ENCODE results near the gene LPA. TPM values are rescaled to one million over a fixed set of nuclear protein-coding genes. Genes with fewer than 3 reads are reported as not detected.

LPA gene
- total RNA-seq, 1 experiment from 2014 or later, result 0.13 TPM

DNA sequence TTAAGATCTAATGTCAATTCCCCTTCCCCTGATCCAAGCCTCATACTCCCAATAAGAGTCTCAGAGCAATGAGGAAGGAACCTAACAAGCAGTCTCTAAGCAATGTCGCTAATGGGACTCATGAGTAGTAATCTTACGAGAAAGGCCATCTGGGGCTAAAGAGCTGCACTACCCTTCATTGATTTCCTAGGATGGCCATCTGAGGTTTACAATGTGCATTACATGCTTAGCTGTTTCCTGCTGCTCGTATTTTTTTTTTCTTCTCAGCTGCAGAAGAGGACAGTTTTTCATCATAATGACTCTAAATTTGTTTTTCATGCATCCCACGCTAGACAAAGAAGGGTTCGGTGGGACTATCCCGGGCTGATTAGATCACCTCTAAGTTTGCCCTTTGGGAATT lies 119.3 kb downstream of the LPA start:
- Histone ChIP-seq H3K4me2 (ENCODE audit: insufficient read depth, insufficient read length, low read length) (no peak overlapping the region), H3K4me1 (ENCODE audit: insufficient read depth, low read length) (no peaks in the 10 kb centered on the region), H3K23me2 (ENCODE audit: insufficient read length, low read depth, low read length, poor library complexity, severe bottlenecking) (no peaks in the 10 kb centered on the region), H3T11ph (ENCODE audit: low read length) (no peak overlapping the region), H4K8ac (replicated peaks; ENCODE audit: insufficient read length, low read depth, low read length) (no peak overlapping the region), H4K91ac (ENCODE audit: insufficient read length, low read depth, low read length) (no peak overlapping the region), H2BK20ac (ENCODE audit: low read depth, low read length, poor library complexity, severe bottlenecking) (no peak overlapping the region), H3K9me3 (ENCODE audit: control insufficient read depth, low read depth, low read length) (no peaks in the 10 kb centered on the region), H3K18ac (ENCODE audit: insufficient read length, low read depth, low read length) (no peak overlapping the region), H3K4ac (ENCODE audit: low read depth, low read length) (no peak overlapping the region), H3K79me1 (ENCODE audit: insufficient read depth, low read depth, low read length, poor library complexity, severe bottlenecking) (no peaks in the 10 kb centered on the region), H3K9ac (ENCODE audit: extremely low read depth, insufficient read length, low read length) (no peak overlapping the region), H3K27ac (ENCODE audit: insufficient read length, low read depth, low read length) (no peak overlapping the region), H4K20me1 (ENCODE audit: control insufficient read depth, insufficient read depth, insufficient read length) (no peaks in the 10 kb centered on the region), H3K14ac (ENCODE audit: insufficient read depth, low read length) (no peak overlapping the region), H2BK120ac (ENCODE audit: low read depth, low read length, poor library complexity, severe bottlenecking) (no peak overlapping the region), H3K27me3 (ENCODE audit: insufficient read depth, low read length) (no peaks in the 10 kb centered on the region), H3K23ac (ENCODE audit: insufficient read length, low read depth, low read length) (no peak overlapping the region), H3K79me2 (ENCODE audit: insufficient read depth, low read length) (no peaks in the 10 kb centered on the region), H2BK5ac (ENCODE audit: insufficient read length, low read length) (no peak overlapping the region), H2AK5ac (ENCODE audit: insufficient read length, low read length) (no peak overlapping the region), H4K5ac (ENCODE audit: insufficient read length, low read depth, low read length) (no peak overlapping the region), H3K56ac (ENCODE audit: insufficient read length, low read depth, low read length) (no peak overlapping the region), H2BK15ac (ENCODE audit: low read depth, low read length) (no peak overlapping the region), H2AFZ (ENCODE audit: low read length) (no peak overlapping the region), H2BK12ac (ENCODE audit: insufficient read length, low read depth, low read length) (no peak overlapping the region)
- H3K27me3 Mint-ChIP-seq (ENCODE audit: low read depth), result peaks cover 23% of the 10 kb centered on the region
- TF ChIP-seq, protein P1, sequence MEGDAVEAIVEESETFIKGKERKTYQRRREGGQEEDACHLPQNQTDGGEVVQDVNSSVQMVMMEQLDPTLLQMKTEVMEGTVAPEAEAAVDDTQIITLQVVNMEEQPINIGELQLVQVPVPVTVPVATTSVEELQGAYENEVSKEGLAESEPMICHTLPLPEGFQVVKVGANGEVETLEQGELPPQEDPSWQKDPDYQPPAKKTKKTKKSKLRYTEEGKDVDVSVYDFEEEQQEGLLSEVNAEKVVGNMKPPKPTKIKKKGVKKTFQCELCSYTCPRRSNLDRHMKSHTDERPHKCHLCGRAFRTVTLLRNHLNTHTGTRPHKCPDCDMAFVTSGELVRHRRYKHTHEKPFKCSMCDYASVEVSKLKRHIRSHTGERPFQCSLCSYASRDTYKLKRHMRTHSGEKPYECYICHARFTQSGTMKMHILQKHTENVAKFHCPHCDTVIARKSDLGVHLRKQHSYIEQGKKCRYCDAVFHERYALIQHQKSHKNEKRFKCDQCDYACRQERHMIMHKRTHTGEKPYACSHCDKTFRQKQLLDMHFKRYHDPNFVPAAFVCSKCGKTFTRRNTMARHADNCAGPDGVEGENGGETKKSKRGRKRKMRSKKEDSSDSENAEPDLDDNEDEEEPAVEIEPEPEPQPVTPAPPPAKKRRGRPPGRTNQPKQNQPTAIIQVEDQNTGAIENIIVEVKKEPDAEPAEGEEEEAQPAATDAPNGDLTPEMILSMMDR (conservative IDR thresholded peaks at IDR 0.05), result no peak
- peaks cover 15 to 50% of the 10 kb centered on the region in 2 experiments for H3K9me3 Mint-ChIP-seq
- no CpG with 5 or more reads among the region's 6 CpGs for WGBS (ENCODE audit: extremely low coverage, insufficient read length, low lambda C conversion rate)
- no peaks in the 10 kb centered on the region for H3K4me1 Mint-ChIP-seq
- no peak overlapping the region for H3K27ac Mint-ChIP-seq
- no peak overlapping the region for H3K4me3 Mint-ChIP-seq
- no peak for DNase-seq
- no peaks in the 10 kb centered on the region; a peak in 1 of 7 replicates for H3K36me3 Mint-ChIP-seq (ENCODE audit: insufficient read depth in 1 of 3, low read depth in 3 of 3)

Measured in H9 (cell line).